HepG2 (cell line): ENCODE results near the gene GOLT1A. TPM values are rescaled to one million over a fixed set of nuclear protein-coding genes. Genes with fewer than 3 reads are reported as not detected.
"Not testable (repeated sequence)": the region's sequence is repeated elsewhere in the genome, so short reads cannot be mapped to it uniquely, and the experiment has no call there.

ENCODE experiments used
- ATAC-seq: fragments of 200-7000 bp; cut with Tn5 transposase; 3 replicates; pipeline ENCODE4 v1.9.1; 2020; ENCODE audit warnings: mild to moderate bottlenecking, moderate library complexity
- BruUV-seq: library from RNA; stranded (reverse); fragments of 400-500 nt; replicated peaks from 2 replicates; lab custom pipeline; 2021; lab: Mats Ljungman, UMichigan
- CTCF ChIA-PET: fragments of 300-600 bp; formaldehyde crosslinking; extraction: SDS; loops from one replicate; lab custom pipeline; 2021; ENCODE audit warnings: low total read pairs, inconsistent platforms, low intra/inter-chr PET ratio; lab: Yijun Ruan, JAX
- POLR2A ChIA-PET: fragments of 350-600 bp; sonication (Branson Sonifier 250); formaldehyde crosslinking; loops from one replicate; lab custom pipeline; 2020; ENCODE audit warnings: antibody characterized with exemption, inconsistent platforms; lab: Yijun Ruan, JAX
- DNase-seq: peaks from one replicate; pipeline ENCODE4 v3.0.0-alpha.2; 2015; ENCODE audit warnings: low spot score
- FAIRE-seq: peaks from 3 replicates; lab custom pipeline; 2011; peaks lifted over from hg19 to GRCh38; lab: Jason Lieb, UNC
- H2AFZ ChIP-seq: one replicate; pipeline ENCODE4 v1.6.1; 2011; ENCODE audit warnings: low read length, inconsistent platforms
- H3K27ac ChIP-seq: fragments of 300-600 bp; 3 replicates; pipeline ENCODE4 v1.8.0; 2011; ENCODE audit warnings: mixed run types, mild to moderate bottlenecking, mixed read lengths, low read length, inconsistent platforms; ENCODE audit not compliant: insufficient read depth; ENCODE audit errors: extremely low read length
- H3K27me3 ChIP-seq, 2 experiments: fragments of 200-600 bp in 1 of 2; 2 replicates in 1 of 2; 3 replicates in 1 of 2; pipeline versions ENCODE4 v1.6.0 to v1.8.0; 2011; ENCODE audit warnings: low read length in 2 of 2, mild to moderate bottlenecking in 2 of 2, moderate library complexity in 2 of 2, inconsistent platforms in 1 of 2; ENCODE audit not compliant: insufficient read depth in 2 of 2, control insufficient read depth in 1 of 2
- H3K36me3 ChIP-seq, 2 experiments: fragments of 200-600 bp in 1 of 2; replicated peaks in 1 of 2; 2 replicates in 1 of 2; 3 replicates in 1 of 2; pipeline versions ENCODE4 v1.5.1 to v1.8.0; 2011; ENCODE audit warnings: low read length in 2 of 2, inconsistent platforms in 1 of 2; ENCODE audit not compliant: insufficient read depth in 2 of 2, control insufficient read depth in 1 of 2
- H3K4me1 ChIP-seq: 2 replicates; pipeline ENCODE4 v1.5.1; 2012; ENCODE audit warnings: low read length, inconsistent platforms; ENCODE audit not compliant: insufficient read depth
- H3K4me2 ChIP-seq: 2 replicates; pipeline ENCODE4 v1.6.0; 2011; ENCODE audit warnings: low read depth, low read length, inconsistent platforms
- H3K4me3 ChIP-seq, 3 experiments: fragments of 200-600 bp in 1 of 3; sonication (generic), shearing (Covaris generic) in 1 of 3; replicated peaks in 1 of 3; 2 replicates each; pipeline ENCODE4 v1.5.1; 2011 to 2016; ENCODE audit warnings: low read length in 3 of 3, inconsistent platforms in 2 of 3, low read depth in 2 of 3, mild to moderate bottlenecking in 2 of 3, control low read depth in 1 of 3, mixed read lengths in 1 of 3; ENCODE audit not compliant: insufficient read depth in 1 of 3
- H3K79me2 ChIP-seq: one replicate; pipeline ENCODE4 v1.6.1; 2011; ENCODE audit warnings: low read length, inconsistent platforms; ENCODE audit not compliant: insufficient read depth
- H3K9ac ChIP-seq: 2 replicates; pipeline ENCODE4 v1.6.0; 2011; ENCODE audit warnings: mild to moderate bottlenecking, low read depth, low read length, inconsistent platforms; ENCODE audit not compliant: insufficient read depth
- H3K9me3 ChIP-seq: 2 replicates; pipeline ENCODE4 v1.5.1; 2012; ENCODE audit warnings: mild to moderate bottlenecking, low read length
- H4K20me1 ChIP-seq: 2 replicates; pipeline ENCODE4 v1.6.0; 2011; ENCODE audit warnings: inconsistent platforms, mild to moderate bottlenecking, low read length, moderate library complexity; ENCODE audit not compliant: insufficient read depth
- CREM ChIP-seq, 2 experiments: sonication (generic) in 1 of 2; formaldehyde crosslinking in 1 of 2; IDR thresholded peaks; 2 replicates each; pipeline versions ENCODE4 v1.4.0 to v1.6.1; 2016 to 2020; ENCODE audit warnings: antibody characterized with exemption in 1 of 2, mild to moderate bottlenecking in 1 of 2, missing genetic modification reagents in 1 of 2
- GABPA ChIP-seq, 2 experiments: IDR thresholded peaks; 2 replicates each; pipeline ENCODE4 v1.6.1; 2011 to 2016; ENCODE audit warnings: low read depth in 2 of 2, low read length in 1 of 2, missing biosample characterization in 1 of 2, missing genetic modification characterization in 1 of 2
- HMGXB4 ChIP-seq, 2 experiments: sonication (generic) in 1 of 2; formaldehyde crosslinking in 1 of 2; IDR thresholded peaks; 2 replicates each; pipeline versions ENCODE4 v1.4.0 to v1.6.1; 2018 to 2020; ENCODE audit warnings: missing genetic modification reagents in 2 of 2, borderline replicate concordance in 1 of 2, low read depth in 1 of 2, mild to moderate bottlenecking in 1 of 2, missing biosample characterization in 1 of 2
- HNRNPUL1 ChIP-seq: fragments of 200-400 bp; formaldehyde crosslinking; IDR thresholded peaks from 2 replicates; pipeline ENCODE4 v1.6.1; 2017; ENCODE audit warnings: low read depth, mild to moderate bottlenecking, low read length, moderate library complexity
- MXD1 ChIP-seq: sonication (generic); formaldehyde crosslinking; IDR thresholded peaks from 2 replicates; pipeline ENCODE4 v1.4.0; 2020; ENCODE audit warnings: mild to moderate bottlenecking, missing genetic modification reagents
- NFKB2 ChIP-seq: sonication (generic); formaldehyde crosslinking; IDR thresholded peaks from 2 replicates; pipeline ENCODE4 v1.4.0; 2020; ENCODE audit warnings: missing genetic modification reagents, borderline replicate concordance
- ZMYM3 ChIP-seq: sonication (generic); formaldehyde crosslinking; IDR thresholded peaks from 2 replicates; pipeline ENCODE4 v1.5.1; 2020; ENCODE audit warnings: mild to moderate bottlenecking, missing genetic modification reagents
- ZNF576 ChIP-seq: sonication (generic); formaldehyde crosslinking; IDR thresholded peaks from 2 replicates; pipeline ENCODE4 v1.4.0; 2020; ENCODE audit warnings: mild to moderate bottlenecking, missing genetic modification reagents
- WGBS: methylation state at CpG from one replicate; pipeline ENCODE4 v1.1.6; 2017; ENCODE audit warnings: low lambda C conversion rate; 5-methylcytosine and 5-hydroxymethylcytosine counted together
- in situ Hi-C: cut with HindIII; loops from 2 replicates; pipeline ENCODE4 v1.10.0; 2017; ENCODE audit warnings: low pct_unique_long_range_greater_than_20kb; ENCODE audit not compliant: extremely low pct_ligation_motif_present
- intact Hi-C: fragments of 100-400 bp; cut with micrococcal nuclease; formaldehyde crosslinking; loops from one replicate; pipeline ENCODE4 v1.10.0; 2022; ENCODE audit not compliant: unreplicated experiment
- polyA plus RNA-seq, 8 experiments: library from polyadenylated mRNA; depleted of rRNA in 3 of 8; stranded (reverse) in 7 of 8; unstranded in 1 of 8; fragments of >200 nt; fragmentation: Illumina TruSeq in 4 of 8; extraction: Trizol in 4 of 8; gene quantifications; 2 replicates each; pipeline versions ENCODE4 v1.2.1 to v1.2.3, GENCODE V29; 2011 to 2016; ENCODE audit warnings: low read depth in 4 of 8, missing spikeins in 1 of 8, mixed read lengths in 1 of 8; ENCODE audit not compliant: insufficient read depth in 1 of 8
- total RNA-seq, 5 experiments: library from RNA; depleted of rRNA; stranded (reverse); fragments of >200 nt; fragmentation: Illumina TruSeq; extraction: Trizol; gene quantifications; 2 replicates each; pipeline ENCODE4 v1.2.3, GENCODE V29; 2016; ENCODE audit warnings: low read depth in 1 of 5

The GOLT1A gene
- total and polyA plus RNA-seq, 2 of the 13 experiments (the other 11 are each of a cell fraction or from before 2014, with no cell fraction given) = 25.8 to 28.0 TPM

GRCh38 chr1:204238520-204238919 lies 24.7 kb upstream of the GOLT1A start:
- POLR2A ChIA-PET, FAIRE-seq, H3K27ac ChIP-seq: not testable (repeated sequence)

GRCh38 chr1:204237515-204237914 lies 23.7 kb upstream of the GOLT1A start:
- CTCF ChIA-PET, H3K4me2 ChIP-seq, DNase-seq, H3K79me2 ChIP-seq, H3K27me3 ChIP-seq, H2AFZ ChIP-seq, H3K4me1 ChIP-seq, H4K20me1 ChIP-seq, ATAC-seq, BruUV-seq, H3K27ac ChIP-seq, FAIRE-seq, H3K9ac ChIP-seq, H3K4me3 ChIP-seq, intact Hi-C loops, H3K9me3 ChIP-seq, POLR2A ChIA-PET, in situ Hi-C loops: not testable (repeated sequence)
- 94% methylated on average over 1 of the region's 1 CpG for WGBS
- H3K36me3 ChIP-seq = peaks cover 6 to 13% of the 10 kb centered on the region in 2 experiments; a peak in 4 of 5 replicates

More at GRCh38 chr1:204238520-204238919, 24.7 kb upstream of the GOLT1A start:
- H3K9ac ChIP-seq, DNase-seq, CTCF ChIA-PET, H3K4me1 ChIP-seq, H4K20me1 ChIP-seq, H2AFZ ChIP-seq, in situ Hi-C loops, intact Hi-C loops, ATAC-seq, H3K4me3 ChIP-seq, H3K27me3 ChIP-seq, H3K9me3 ChIP-seq, H3K4me2 ChIP-seq, BruUV-seq, H3K79me2 ChIP-seq: not testable (repeated sequence)
- H3K36me3 ChIP-seq = peaks cover 6 to 13% of the 10 kb centered on the region in 2 experiments; a peak in 4 of 5 replicates
- WGBS = no CpG with 5 or more reads among the region's 2 CpGs

GRCh38 chr1:204232526-204232925 lies 18.7 kb upstream of the GOLT1A start:
- Histone ChIP-seq H3K4me2 (no peak overlapping the region), H3K9ac (no peak overlapping the region), H4K20me1 (no peaks in the 10 kb centered on the region), H3K4me1 (no peaks in the 10 kb centered on the region), H3K27ac (no peak overlapping the region), H2AFZ (no peak overlapping the region), H3K79me2 (no peaks in the 10 kb centered on the region), H3K36me3 (peaks cover 14 to 38% of the 10 kb centered on the region in 2 experiments; a peak in 4 of 5 replicates), H3K9me3 (no peaks in the 10 kb centered on the region), H3K27me3 (no peaks in the 10 kb centered on the region), H3K4me3 (no peak overlapping the region)
- FAIRE-seq (no peak), DNase-seq (no peak), ATAC-seq (no peak)
- intact Hi-C loops = no loop called here
- ChIA-PET POLR2A (no interaction called here), CTCF (no interaction called here)
- in situ Hi-C loops = no loop called here
- no TSS peak for BruUV-seq
- TF ChIP-seq CREM (IDR thresholded peaks at IDR 0.05) (no peak), CREM (CRISPR knock-in tag; IDR thresholded peaks at IDR 0.05) (no peak), NFKB2 (no peak), GABPA (IDR thresholded peaks at IDR 0.05; ENCODE audit: low read depth, low read length) (no peak), GABPA (CRISPR knock-in tag; IDR thresholded peaks at IDR 0.05; ENCODE audit: low read depth) (no peak), MXD1 (CRISPR knock-in tag) (no peak), ZMYM3 (CRISPR knock-in tag) (no peak), HMGXB4 (CRISPR knock-in tag; IDR thresholded peaks at IDR 0.05; ENCODE audit: borderline replicate concordance in 1 of 2, low read depth in 1 of 2) (no peak), HNRNPUL1 (no peak), ZNF576 (CRISPR knock-in tag) (no peak)
